Parathyroid adenoma (tissue), 2 donors: ENCODE results near the gene SRC.

ENCODE experiments used
- H2AFZ ChIP-seq: fragments of 300-600 bp; sonication (generic); one replicate; pipeline ENCODE4 v1.7.0; 2017; ENCODE audit warnings: antibody characterized with exemption, mild to moderate bottlenecking
- H3K27ac ChIP-seq: fragments of 300-600 bp; sonication (generic); one replicate; pipeline ENCODE4 v1.7.0; 2017
- H3K27me3 ChIP-seq: fragments of 300-600 bp; sonication (generic); one replicate; pipeline ENCODE4 v1.7.0; 2017; ENCODE audit warnings: low read length; ENCODE audit not compliant: control insufficient read depth, insufficient read depth
- H3K36me3 ChIP-seq: fragments of 300-600 bp; sonication (generic); one replicate; pipeline ENCODE4 v1.7.0; 2017; ENCODE audit warnings: low read length; ENCODE audit not compliant: control insufficient read depth, insufficient read depth
- H3K4me1 ChIP-seq: fragments of 300-600 bp; sonication (generic); one replicate; pipeline ENCODE4 v1.7.0; 2017; ENCODE audit warnings: control low read depth
- H3K4me2 ChIP-seq: fragments of 300-600 bp; sonication (generic); one replicate; pipeline ENCODE4 v1.7.0; 2017; ENCODE audit warnings: low read length
- H3K4me3 ChIP-seq: fragments of 300-600 bp; sonication (generic); one replicate; pipeline ENCODE4 v1.7.0; 2017; ENCODE audit warnings: low read depth, low read length
- H3K79me2 ChIP-seq: fragments of 300-600 bp; sonication (generic); one replicate; pipeline ENCODE4 v1.7.0; 2017; ENCODE audit warnings: control low read depth
- H3K9ac ChIP-seq: fragments of 300-600 bp; sonication (generic); one replicate; pipeline ENCODE4 v1.7.0; 2017; ENCODE audit warnings: mild to moderate bottlenecking
- H3K9me3 ChIP-seq: fragments of 300-600 bp; sonication (generic); one replicate; pipeline ENCODE4 v1.7.0; 2017; ENCODE audit warnings: low read length; ENCODE audit not compliant: control insufficient read depth
- TF ChIP-seq, protein P1 (sequence below): fragments of 300-600 bp; sonication (generic); IDR thresholded peaks from one replicate; pipeline ENCODE4 v1.7.0; 2017; ENCODE audit warnings: antibody characterized with exemption, mild to moderate bottlenecking
- donor health status: primary hyperparathyroidism.

The SRC gene

DNA sequence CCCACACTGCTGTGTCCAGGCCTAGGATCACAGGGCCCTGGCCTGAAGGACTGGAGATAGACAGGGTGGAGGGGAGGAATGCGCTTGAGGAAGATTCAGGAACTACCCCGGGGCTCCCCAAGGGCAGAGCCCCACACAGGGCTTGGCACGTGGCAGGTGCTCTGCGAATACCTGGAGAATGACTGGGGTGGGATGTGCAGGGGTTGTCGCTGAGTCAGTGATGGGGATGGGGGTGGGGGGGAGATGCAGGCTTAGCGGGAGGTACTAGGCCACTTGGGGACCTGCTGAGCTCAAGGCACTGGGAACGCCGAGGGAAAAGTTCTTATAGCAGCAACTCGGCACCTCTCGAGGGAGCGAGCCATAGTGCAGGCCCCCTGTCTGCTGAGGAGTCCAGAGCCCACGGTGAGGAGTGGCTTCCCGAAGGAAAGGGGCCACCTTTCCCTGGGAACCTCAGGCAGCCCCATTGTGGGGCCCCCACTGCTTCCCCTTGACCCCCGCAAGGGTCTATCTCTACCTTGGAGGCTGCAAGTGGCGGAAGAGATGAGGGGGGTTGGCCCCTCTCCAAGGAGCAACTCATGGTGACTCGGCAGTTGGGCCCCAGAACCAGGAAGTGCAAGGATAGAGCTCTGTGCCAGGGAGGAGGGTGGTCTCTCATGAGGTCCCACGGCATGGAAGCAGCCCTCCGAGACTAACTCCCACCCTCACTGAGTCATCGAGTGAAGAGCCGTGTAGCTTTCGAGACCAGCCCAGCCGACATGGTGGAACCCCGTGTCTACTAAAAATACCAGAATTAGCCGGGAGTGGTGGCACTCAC, 33.1 kb downstream of the SRC start:
- TF ChIP-seq, protein P1, sequence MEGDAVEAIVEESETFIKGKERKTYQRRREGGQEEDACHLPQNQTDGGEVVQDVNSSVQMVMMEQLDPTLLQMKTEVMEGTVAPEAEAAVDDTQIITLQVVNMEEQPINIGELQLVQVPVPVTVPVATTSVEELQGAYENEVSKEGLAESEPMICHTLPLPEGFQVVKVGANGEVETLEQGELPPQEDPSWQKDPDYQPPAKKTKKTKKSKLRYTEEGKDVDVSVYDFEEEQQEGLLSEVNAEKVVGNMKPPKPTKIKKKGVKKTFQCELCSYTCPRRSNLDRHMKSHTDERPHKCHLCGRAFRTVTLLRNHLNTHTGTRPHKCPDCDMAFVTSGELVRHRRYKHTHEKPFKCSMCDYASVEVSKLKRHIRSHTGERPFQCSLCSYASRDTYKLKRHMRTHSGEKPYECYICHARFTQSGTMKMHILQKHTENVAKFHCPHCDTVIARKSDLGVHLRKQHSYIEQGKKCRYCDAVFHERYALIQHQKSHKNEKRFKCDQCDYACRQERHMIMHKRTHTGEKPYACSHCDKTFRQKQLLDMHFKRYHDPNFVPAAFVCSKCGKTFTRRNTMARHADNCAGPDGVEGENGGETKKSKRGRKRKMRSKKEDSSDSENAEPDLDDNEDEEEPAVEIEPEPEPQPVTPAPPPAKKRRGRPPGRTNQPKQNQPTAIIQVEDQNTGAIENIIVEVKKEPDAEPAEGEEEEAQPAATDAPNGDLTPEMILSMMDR: no peak
- no peaks in the 10 kb centered on the region for H3K36me3 ChIP-seq
- H3K4me2 ChIP-seq: no peak overlapping the region
- no peaks in the 10 kb centered on the region for H3K4me1 ChIP-seq
- H3K27me3 ChIP-seq: no peaks in the 10 kb centered on the region
- no peak overlapping the region for H3K27ac ChIP-seq
- no peak overlapping the region for H2AFZ ChIP-seq
- H3K9ac ChIP-seq: no peak overlapping the region
- H3K79me2 ChIP-seq: peaks cover 9% of the 10 kb centered on the region
- no peaks in the 10 kb centered on the region for H3K9me3 ChIP-seq
- H3K4me3 ChIP-seq: no peak overlapping the region

DNA sequence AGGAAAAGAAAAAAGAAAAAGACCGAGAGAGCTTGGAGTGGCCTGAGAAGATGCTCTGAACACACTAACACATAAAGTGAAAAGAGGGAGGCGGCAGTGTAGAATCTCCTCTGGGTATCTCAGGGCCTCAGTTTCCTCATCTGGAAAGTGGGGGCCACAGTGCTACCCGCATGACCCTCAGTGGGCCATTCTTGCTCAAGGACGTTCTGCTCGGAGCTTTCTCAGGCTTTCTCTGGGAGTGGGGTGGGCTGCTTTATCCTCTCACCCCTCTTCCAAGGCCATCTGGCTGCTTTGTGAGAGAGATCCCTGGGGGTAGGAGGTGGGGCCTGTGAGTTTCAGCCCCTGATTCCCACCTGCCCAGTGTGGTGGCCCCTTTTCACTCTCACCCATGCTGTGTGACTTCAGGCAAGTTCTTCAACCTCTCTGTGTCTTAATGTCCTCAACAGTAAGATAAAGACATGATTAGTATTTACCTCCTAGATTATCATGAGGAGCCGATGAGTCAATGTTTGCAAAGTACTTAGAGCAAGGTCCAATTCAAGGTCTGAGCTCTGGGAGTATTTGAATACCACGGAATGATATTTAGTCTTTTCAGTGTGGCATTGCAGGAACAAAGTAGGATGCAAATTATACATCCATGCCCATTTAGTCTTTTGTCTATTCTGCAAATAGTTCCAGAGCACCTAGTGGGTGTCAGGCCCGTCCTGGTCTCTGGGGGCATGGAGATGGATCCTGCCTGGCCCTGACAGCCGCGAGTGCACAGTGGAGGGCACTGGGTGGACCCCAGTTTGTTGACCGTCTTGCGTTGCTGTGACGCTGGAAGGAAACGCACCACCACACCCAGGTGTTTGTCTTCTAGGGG, 34.3 kb downstream of the SRC start:
- Histone ChIP-seq H3K27ac (no peak overlapping the region), H2AFZ (no peak overlapping the region), H3K79me2 (peaks cover 11% of the 10 kb centered on the region), H3K9me3 (no peaks in the 10 kb centered on the region), H3K4me3 (no peak overlapping the region), H3K9ac (no peak overlapping the region), H3K4me2 (no peak overlapping the region), H3K36me3 (no peaks in the 10 kb centered on the region), H3K4me1 (no peaks in the 10 kb centered on the region), H3K27me3 (no peaks in the 10 kb centered on the region)
- TF ChIP-seq, protein P1: no peak

DNA sequence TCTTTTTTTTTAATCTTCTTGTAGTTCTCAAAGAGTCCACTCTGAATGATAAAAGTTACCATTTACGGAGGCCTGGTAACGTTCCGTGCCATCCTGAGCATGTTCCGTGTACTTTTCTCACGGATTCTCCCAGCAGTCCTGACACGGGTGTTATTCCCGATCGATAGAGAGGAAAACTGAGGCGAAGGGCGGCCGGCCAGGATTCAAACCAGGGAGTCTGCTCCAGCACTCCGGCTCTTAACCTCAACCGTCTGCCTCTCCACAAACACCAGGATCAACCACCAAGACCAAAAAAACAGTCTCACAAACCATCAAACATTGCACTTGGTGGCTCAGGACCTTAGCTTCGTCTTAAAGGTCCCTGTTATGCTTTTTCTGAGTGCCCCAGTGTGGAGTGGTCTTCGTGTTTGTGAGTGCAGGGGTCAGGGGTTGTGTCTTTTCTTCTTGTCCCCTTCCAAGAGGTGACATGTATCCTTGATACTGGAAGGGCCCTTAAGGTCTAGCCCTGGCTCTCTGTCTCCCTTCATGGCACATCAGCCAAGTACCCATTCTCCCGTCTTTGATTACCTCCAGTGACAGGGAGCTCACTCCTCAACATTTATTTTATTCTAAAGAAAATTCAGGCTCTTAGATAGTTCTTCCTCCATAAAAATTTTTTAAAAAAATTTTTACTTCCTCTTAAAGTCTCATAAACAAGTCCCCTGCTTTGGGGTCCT, 35.1 kb downstream of the SRC start:
- no peak overlapping the region for H2AFZ ChIP-seq
- no peak overlapping the region for H3K9ac ChIP-seq
- H3K4me1 ChIP-seq: no peaks in the 10 kb centered on the region
- no peaks in the 10 kb centered on the region for H3K9me3 ChIP-seq
- no peak overlapping the region for H3K4me3 ChIP-seq
- no peaks in the 10 kb centered on the region for H3K27me3 ChIP-seq
- H3K36me3 ChIP-seq: no peaks in the 10 kb centered on the region
- no peak overlapping the region for H3K27ac ChIP-seq
- H3K79me2 ChIP-seq: peaks cover 7% of the 10 kb centered on the region
- no peak overlapping the region for H3K4me2 ChIP-seq
- TF ChIP-seq, protein P1: no peak

DNA sequence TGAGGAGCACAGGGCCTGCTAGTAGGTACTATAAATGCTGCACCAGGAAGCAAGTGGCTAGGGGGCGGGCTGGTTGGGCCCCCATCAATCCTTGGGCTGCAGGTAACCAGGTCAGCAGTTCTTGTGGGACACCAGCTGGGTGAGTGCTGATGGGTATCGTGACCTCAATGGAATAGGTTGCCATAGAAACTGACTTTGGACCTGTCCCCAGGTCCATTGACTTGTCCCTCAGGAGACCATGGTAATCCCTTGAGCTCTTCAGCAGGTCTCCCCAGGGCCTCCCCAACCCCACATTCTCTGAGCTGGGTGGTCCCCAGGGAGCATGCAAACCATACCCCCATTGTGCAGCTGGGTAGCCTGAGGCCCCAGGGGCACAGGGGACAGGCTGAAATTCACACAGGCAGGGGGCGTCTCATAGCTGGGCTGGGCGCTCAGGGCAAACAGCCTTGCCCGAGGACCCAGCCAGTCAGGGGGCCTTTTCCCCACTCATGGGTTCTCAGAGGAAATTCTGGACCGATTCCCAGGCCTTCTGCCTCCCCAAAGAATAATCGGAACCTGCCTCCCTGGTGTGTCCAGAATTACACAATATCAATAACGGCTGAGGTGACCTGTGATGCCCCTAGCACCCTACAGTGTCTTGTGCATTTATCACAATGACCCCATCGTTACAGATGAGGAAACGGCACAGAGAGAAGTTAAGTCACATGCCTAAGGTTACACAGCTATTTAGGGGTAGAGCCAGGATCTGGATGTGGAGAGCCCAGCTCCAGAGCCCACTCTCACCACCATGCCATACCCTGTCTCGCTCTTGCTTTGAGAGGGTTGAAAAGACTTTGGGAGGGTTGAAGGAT, 35.9 kb downstream of the SRC start:
- Histone ChIP-seq H3K9me3 (no peaks in the 10 kb centered on the region), H3K9ac (no peak overlapping the region), H3K79me2 (peaks cover 6% of the 10 kb centered on the region), H3K4me3 (no peak overlapping the region), H2AFZ (no peak overlapping the region), H3K36me3 (no peaks in the 10 kb centered on the region), H3K4me1 (no peaks in the 10 kb centered on the region), H3K27me3 (no peaks in the 10 kb centered on the region), H3K4me2 (no peak overlapping the region), H3K27ac (no peak overlapping the region)
- TF ChIP-seq, protein P1: no peak
